ENCODE data around the gene SGMS1.
A peak's percentile ranks its signal among the peaks of the same experiment; 100 is the strongest.
"Not testable (repeated sequence)": the region's sequence is repeated elsewhere in the genome, so short reads cannot be mapped to it uniquely, and the experiment has no call there.

The SGMS1 gene

GRCh38 chr10:50373821-50374501 is 249.8 kb downstream of the SGMS1 start:
- no peaks in the 10 kb centered on the region for H3K9me2 ChIP-seq (replicated peaks; ENCODE audit: insufficient read depth, low read length)
- TF ChIP-seq EZH2phosphoT487 (conservative IDR thresholded peaks at IDR 0.05; ENCODE audit: low read length) (no peak), CTCF (IDR thresholded peaks at IDR 0.05; ENCODE audit: insufficient read depth, low read length, poor library complexity, severe bottlenecking) (no peak)
- H3K79me2 ChIP-seq (ENCODE audit: insufficient read depth, low read length), result no peaks in the 10 kb centered on the region
- no peak overlapping the region for H3K4me2 ChIP-seq (ENCODE audit: low read depth, low read length, poor library complexity, severe bottlenecking)
- no peaks in the 10 kb centered on the region for H3K27me3 ChIP-seq (ENCODE audit: low read length)
- H3F3A ChIP-seq (ENCODE audit: insufficient read depth), result no peaks in the 10 kb centered on the region
- no peaks in the 10 kb centered on the region for H3K36me3 ChIP-seq (ENCODE audit: low read length)
- no peak overlapping the region for H2AFZ ChIP-seq (ENCODE audit: low read depth, low read length, severe bottlenecking)
- H3K9ac ChIP-seq (ENCODE audit: low read length), result no peak overlapping the region
- H3K9me3 ChIP-seq (ENCODE audit: insufficient read depth, low read length), result no peaks in the 10 kb centered on the region
- no peak overlapping the region for H3K4me3 ChIP-seq (ENCODE audit: insufficient read depth, low read length, poor library complexity, severe bottlenecking)
- H3K27ac ChIP-seq (ENCODE audit: low read depth, low read length), result no peak overlapping the region
- H4K20me1 ChIP-seq (ENCODE audit: low read depth, low read length), result no peaks in the 10 kb centered on the region

GRCh38 chr10:50369931-50370330 is 253.8 kb downstream of the SGMS1 start:
- no peaks in the 10 kb centered on the region for H3F3A ChIP-seq (ENCODE audit: insufficient read depth)
- H3K27me3 ChIP-seq (ENCODE audit: low read length), result no peaks in the 10 kb centered on the region
- no peaks in the 10 kb centered on the region; the same call in 1 of the 2 replicates for H3K36me3 ChIP-seq (ENCODE audit: low read length)
- H3K4me3 ChIP-seq (ENCODE audit: insufficient read depth, low read length, poor library complexity, severe bottlenecking), result no peak overlapping the region
- TF ChIP-seq CTCF (IDR thresholded peaks at IDR 0.05; ENCODE audit: insufficient read depth, low read length, poor library complexity, severe bottlenecking) (no peak), EZH2phosphoT487 (conservative IDR thresholded peaks at IDR 0.05; ENCODE audit: low read length) (no peak)
- H2AFZ ChIP-seq (ENCODE audit: low read depth, low read length, severe bottlenecking), result no peak overlapping the region
- no peaks in the 10 kb centered on the region for H3K79me2 ChIP-seq (ENCODE audit: insufficient read depth, low read length)
- no peak overlapping the region for H3K9ac ChIP-seq (ENCODE audit: low read length)
- H3K9me2 ChIP-seq (replicated peaks; ENCODE audit: insufficient read depth, low read length), result no peaks in the 10 kb centered on the region
- no peak overlapping the region for H3K27ac ChIP-seq (ENCODE audit: low read depth, low read length)
- no peak overlapping the region for H3K4me2 ChIP-seq (ENCODE audit: low read depth, low read length, poor library complexity, severe bottlenecking)
- no peaks in the 10 kb centered on the region for H4K20me1 ChIP-seq (ENCODE audit: low read depth, low read length)
- H3K9me3 ChIP-seq (ENCODE audit: insufficient read depth, low read length), result no peaks in the 10 kb centered on the region

GRCh38 chr10:50367732-50368131 is 256.0 kb downstream of the SGMS1 start:
- Histone ChIP-seq H3K27ac (ENCODE audit: low read depth, low read length) (no peak overlapping the region), H3K9me3 (ENCODE audit: insufficient read depth, low read length) (no peaks in the 10 kb centered on the region)
- TF ChIP-seq EZH2phosphoT487 (conservative IDR thresholded peaks at IDR 0.05; ENCODE audit: low read length), result no peak
- no peak for TF ChIP-seq CTCF (IDR thresholded peaks at IDR 0.05; ENCODE audit: insufficient read depth, low read length, poor library complexity, severe bottlenecking)

GRCh38 chr10:50366421-50366820 is 257.3 kb downstream of the SGMS1 start:
- H3K27me3 ChIP-seq (ENCODE audit: low read length); H4K20me1 ChIP-seq (ENCODE audit: low read depth, low read length); H3K79me2 ChIP-seq (ENCODE audit: insufficient read depth, low read length); H3K4me2 ChIP-seq (ENCODE audit: low read depth, low read length, poor library complexity, severe bottlenecking); H3K36me3 ChIP-seq (ENCODE audit: low read length); H3K4me3 ChIP-seq (ENCODE audit: insufficient read depth, low read length, poor library complexity, severe bottlenecking); H3K9ac ChIP-seq (ENCODE audit: low read length); H3K9me3 ChIP-seq (ENCODE audit: insufficient read depth, low read length); H2AFZ ChIP-seq (ENCODE audit: low read depth, low read length, severe bottlenecking); H3K27ac ChIP-seq (ENCODE audit: low read depth, low read length); H3K9me2 ChIP-seq (replicated peaks; ENCODE audit: insufficient read depth, low read length): not testable (repeated sequence)
- peaks cover 26% of the 10 kb centered on the region for H3F3A ChIP-seq (ENCODE audit: insufficient read depth)

More at GRCh38 chr10:50367732-50368131, 256.0 kb downstream of the SGMS1 start:
- no peaks in the 10 kb centered on the region; the same call in 1 of the 2 replicates for H3K36me3 ChIP-seq (ENCODE audit: low read length)
- H3K79me2 ChIP-seq (ENCODE audit: insufficient read depth, low read length), result peaks cover 6% of the 10 kb centered on the region
- no peaks in the 10 kb centered on the region for H3K9me2 ChIP-seq (replicated peaks; ENCODE audit: insufficient read depth, low read length)
- H3K4me2 ChIP-seq (ENCODE audit: low read depth, low read length, poor library complexity, severe bottlenecking), result no peak overlapping the region
- H3K9ac ChIP-seq (ENCODE audit: low read length), result no peak overlapping the region
- H3F3A ChIP-seq (ENCODE audit: insufficient read depth), result peaks cover 13% of the 10 kb centered on the region
- no peaks in the 10 kb centered on the region for H3K27me3 ChIP-seq (ENCODE audit: low read length)
- no peak overlapping the region for H3K4me3 ChIP-seq (ENCODE audit: insufficient read depth, low read length, poor library complexity, severe bottlenecking)
- H4K20me1 ChIP-seq (ENCODE audit: low read depth, low read length), result no peaks in the 10 kb centered on the region
- H2AFZ ChIP-seq (ENCODE audit: low read depth, low read length, severe bottlenecking), result no peak overlapping the region

GRCh38 chr10:50364730-50365129 is 259.0 kb downstream of the SGMS1 start:
- Histone ChIP-seq H3K4me2 (ENCODE audit: low read depth, low read length, poor library complexity, severe bottlenecking) (peak overlapping the region; percentile 80), H3K27ac (ENCODE audit: low read depth, low read length) (peak overlapping the region; percentile 99), H3K79me2 (ENCODE audit: insufficient read depth, low read length) (peaks cover 20% of the 10 kb centered on the region)

More at GRCh38 chr10:50364730-50365129, 259.0 kb downstream of the SGMS1 start:
- not testable (repeated sequence) for H3K9me3 ChIP-seq (ENCODE audit: insufficient read depth, low read length); H2AFZ ChIP-seq (ENCODE audit: low read depth, low read length, severe bottlenecking); H3K9me2 ChIP-seq (replicated peaks; ENCODE audit: insufficient read depth, low read length); H3K9ac ChIP-seq (ENCODE audit: low read length); H4K20me1 ChIP-seq (ENCODE audit: low read depth, low read length); H3K36me3 ChIP-seq (ENCODE audit: low read length); H3K27me3 ChIP-seq (ENCODE audit: low read length); H3K4me3 ChIP-seq (ENCODE audit: insufficient read depth, low read length, poor library complexity, severe bottlenecking)
- H3F3A ChIP-seq (ENCODE audit: insufficient read depth), result peaks cover 41% of the 10 kb centered on the region
